ENCODE measurements around the gene KCNAB1.

The KCNAB1 gene

DNA sequence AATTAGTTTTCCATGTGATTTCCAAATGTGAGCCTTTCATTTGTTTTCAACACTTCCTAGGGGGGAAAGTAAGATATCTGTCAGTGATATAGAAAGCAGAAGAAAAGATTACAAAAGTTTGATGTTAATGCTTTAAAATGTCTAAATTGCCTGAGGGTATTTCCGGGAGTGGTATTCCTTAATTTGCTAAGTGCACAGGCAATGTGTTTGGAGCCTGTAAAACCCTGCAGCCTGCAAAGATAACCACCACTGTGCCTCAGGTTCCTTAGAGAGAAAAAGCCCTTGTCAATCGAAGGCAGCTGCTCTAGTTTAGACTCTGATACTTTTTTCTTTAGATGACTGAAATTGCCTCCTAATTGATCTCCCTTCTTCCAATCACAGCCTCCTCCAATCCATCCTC lies 279.7 kb downstream of the KCNAB1 start:
- no peaks in the 10 kb centered on the region for H3K4me1 ChIP-seq (ENCODE audit: control extremely low read depth in 1 of 4, control insufficient read depth in 4 of 4, insufficient read depth in 4 of 4, low read length in 3 of 4)
- POLR2A ChIA-PET = no interaction called here
- H3K27ac ChIP-seq (ENCODE audit: insufficient read depth in 1 of 2, low read depth in 1 of 2, low read length in 2 of 2, poor library complexity in 1 of 2, severe bottlenecking in 2 of 2) = no peak overlapping the region
- 94% methylated on average over 2 of the region's 2 CpGs for WGBS (ENCODE audit: insufficient coverage)
- no peak overlapping the region for H3K4me3 ChIP-seq (ENCODE audit: control insufficient read depth in 1 of 7, extremely low read depth in 1 of 7, insufficient read depth in 4 of 7, low read depth in 2 of 7, low read length in 6 of 7)
- H3K27me3 ChIP-seq (replicated peaks in 2 of 5; ENCODE audit: control insufficient read depth in 4 of 5, insufficient read depth in 5 of 5, low read length in 4 of 5) = no peaks in the 10 kb centered on the region
- no peak for DNase-seq
- no peaks in the 10 kb centered on the region for H3K36me3 ChIP-seq (ENCODE audit: control insufficient read depth in 4 of 4, insufficient read depth in 4 of 4, low read length in 3 of 4)
- CTCF ChIA-PET = interaction anchor here (1.1 kb wide), 1 partner anchor 20 kb away, joined by 4 read pairs; no protein-coding TSS in a partner anchor
- no peaks in the 10 kb centered on the region for H3K9me3 ChIP-seq (ENCODE audit: control extremely low read depth in 1 of 5, control insufficient read depth in 4 of 5, insufficient read depth in 2 of 5, low read depth in 1 of 5, low read length in 4 of 5)

DNA sequence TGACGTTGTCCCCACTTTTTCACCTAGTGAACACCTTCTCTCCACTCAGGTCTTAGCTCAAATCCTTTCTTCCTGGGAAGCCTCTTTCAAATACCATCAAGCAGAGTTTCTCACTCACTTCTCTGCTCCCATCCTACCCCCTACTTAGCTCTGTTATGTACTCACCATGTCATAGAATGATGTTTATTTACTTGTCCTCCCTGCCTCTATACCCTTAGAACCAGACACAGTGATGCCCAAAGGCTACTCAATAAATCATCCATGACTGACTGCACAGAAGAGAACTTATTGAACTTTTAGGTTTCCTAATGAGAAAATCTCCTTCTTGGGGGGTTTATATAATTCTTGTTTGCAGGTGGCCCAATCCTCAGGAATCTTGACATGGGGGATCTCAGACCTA lies 280.4 kb downstream of the KCNAB1 start:
- ChIA-PET POLR2A (no interaction called here), CTCF (interaction anchor here (1.0 to 1.1 kb wide), 2 partner anchors 18 to 20 kb away, joined by 3 to 4 read pairs; no protein-coding TSS in a partner anchor)
- Histone ChIP-seq H3K4me1 (ENCODE audit: control extremely low read depth in 1 of 4, control insufficient read depth in 4 of 4, insufficient read depth in 4 of 4, low read length in 3 of 4) (no peaks in the 10 kb centered on the region), H3K27me3 (replicated peaks in 2 of 5; ENCODE audit: control insufficient read depth in 4 of 5, insufficient read depth in 5 of 5, low read length in 4 of 5) (no peaks in the 10 kb centered on the region), H3K36me3 (ENCODE audit: control insufficient read depth in 4 of 4, insufficient read depth in 4 of 4, low read length in 3 of 4) (no peaks in the 10 kb centered on the region), H3K27ac (ENCODE audit: insufficient read depth in 1 of 2, low read depth in 1 of 2, low read length in 2 of 2, poor library complexity in 1 of 2, severe bottlenecking in 2 of 2) (no peak overlapping the region), H3K4me3 (ENCODE audit: control insufficient read depth in 1 of 7, extremely low read depth in 1 of 7, insufficient read depth in 4 of 7, low read depth in 2 of 7, low read length in 6 of 7) (no peak overlapping the region), H3K9me3 (ENCODE audit: control extremely low read depth in 1 of 5, control insufficient read depth in 4 of 5, insufficient read depth in 2 of 5, low read depth in 1 of 5, low read length in 4 of 5) (no peaks in the 10 kb centered on the region)
- no peak for DNase-seq
- WGBS (ENCODE audit: insufficient coverage) = 93% methylated on average over 1 of the region's 1 CpG

DNA sequence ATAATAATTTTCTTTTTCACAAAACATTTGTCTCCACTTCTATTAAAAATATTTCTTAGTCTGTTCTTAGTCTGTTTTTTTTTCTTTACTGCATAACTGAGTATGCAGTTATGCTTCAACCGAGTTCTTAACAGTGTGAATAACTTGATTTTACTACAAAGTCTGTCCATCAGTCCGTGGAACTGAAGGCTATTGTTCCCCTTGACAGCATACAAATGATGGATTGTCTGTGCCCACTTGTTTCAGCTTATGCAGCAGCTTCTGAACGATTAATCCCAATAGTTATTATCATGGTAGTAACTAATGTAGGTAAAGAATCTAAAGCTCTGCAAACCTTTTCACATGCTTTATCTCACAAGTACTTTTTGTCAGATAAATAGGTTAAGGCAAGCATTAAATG lies 283.8 kb downstream of the KCNAB1 start:
- H3K27ac ChIP-seq (ENCODE audit: insufficient read depth in 1 of 2, low read depth in 1 of 2, low read length in 2 of 2, poor library complexity in 1 of 2, severe bottlenecking in 2 of 2) = no peak overlapping the region
- no peaks in the 10 kb centered on the region for H3K4me1 ChIP-seq (ENCODE audit: control extremely low read depth in 1 of 4, control insufficient read depth in 4 of 4, insufficient read depth in 4 of 4, low read length in 3 of 4)
- H3K4me3 ChIP-seq (ENCODE audit: control insufficient read depth in 1 of 7, extremely low read depth in 1 of 7, insufficient read depth in 4 of 7, low read depth in 2 of 7, low read length in 6 of 7) = no peak overlapping the region
- peaks cover 0 to 2% (median 0%) of the 10 kb centered on the region in 5 experiments for H3K27me3 ChIP-seq (replicated peaks in 2 of 5; ENCODE audit: control insufficient read depth in 4 of 5, insufficient read depth in 5 of 5, low read length in 4 of 5)
- no peaks in the 10 kb centered on the region for H3K9me3 ChIP-seq (ENCODE audit: control extremely low read depth in 1 of 5, control insufficient read depth in 4 of 5, insufficient read depth in 2 of 5, low read depth in 1 of 5, low read length in 4 of 5)
- WGBS (ENCODE audit: insufficient coverage) = 80% methylated on average over 2 of the region's 3 CpGs
- no peak for DNase-seq
- CTCF ChIA-PET = no interaction called here
- POLR2A ChIA-PET = no interaction called here
- H3K36me3 ChIP-seq (ENCODE audit: control insufficient read depth in 4 of 4, insufficient read depth in 4 of 4, low read length in 3 of 4) = no peaks in the 10 kb centered on the region

DNA sequence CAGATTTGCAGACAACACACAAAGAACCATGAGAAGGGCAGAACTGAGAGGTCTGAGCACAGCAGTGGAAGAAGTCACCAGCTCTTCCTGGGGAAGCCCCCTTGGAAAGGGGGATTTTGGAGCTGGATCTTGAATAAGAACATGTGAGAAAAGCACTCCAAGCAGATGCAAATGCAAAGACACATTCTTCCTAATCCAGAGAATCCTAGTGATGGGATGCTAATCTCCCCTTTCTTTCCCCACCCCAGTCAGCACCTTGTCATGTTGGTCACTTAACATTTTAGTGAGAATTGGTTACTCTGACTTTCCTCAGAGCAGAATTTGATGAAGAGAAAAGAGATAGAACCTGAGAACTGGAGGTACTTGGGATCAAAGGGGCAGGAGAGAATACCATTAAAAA lies 286.0 kb downstream of the KCNAB1 start:
- Histone ChIP-seq H3K4me3 (ENCODE audit: control insufficient read depth in 1 of 7, extremely low read depth in 1 of 7, insufficient read depth in 4 of 7, low read depth in 2 of 7, low read length in 6 of 7) (no peak overlapping the region), H3K9me3 (ENCODE audit: control extremely low read depth in 1 of 5, control insufficient read depth in 4 of 5, insufficient read depth in 2 of 5, low read depth in 1 of 5, low read length in 4 of 5) (no peaks in the 10 kb centered on the region), H3K36me3 (ENCODE audit: control insufficient read depth in 4 of 4, insufficient read depth in 4 of 4, low read length in 3 of 4) (no peaks in the 10 kb centered on the region), H3K4me1 (ENCODE audit: control extremely low read depth in 1 of 4, control insufficient read depth in 4 of 4, insufficient read depth in 4 of 4, low read length in 3 of 4) (no peaks in the 10 kb centered on the region), H3K27me3 (replicated peaks in 2 of 5; ENCODE audit: control insufficient read depth in 4 of 5, insufficient read depth in 5 of 5, low read length in 4 of 5) (peaks cover 0 to 2% (median 0%) of the 10 kb centered on the region in 5 experiments), H3K27ac (ENCODE audit: insufficient read depth in 1 of 2, low read depth in 1 of 2, low read length in 2 of 2, poor library complexity in 1 of 2, severe bottlenecking in 2 of 2) (no peak overlapping the region)
- POLR2A ChIA-PET = no interaction called here
- DNase-seq = no peak
- CTCF ChIA-PET = no interaction called here

DNA sequence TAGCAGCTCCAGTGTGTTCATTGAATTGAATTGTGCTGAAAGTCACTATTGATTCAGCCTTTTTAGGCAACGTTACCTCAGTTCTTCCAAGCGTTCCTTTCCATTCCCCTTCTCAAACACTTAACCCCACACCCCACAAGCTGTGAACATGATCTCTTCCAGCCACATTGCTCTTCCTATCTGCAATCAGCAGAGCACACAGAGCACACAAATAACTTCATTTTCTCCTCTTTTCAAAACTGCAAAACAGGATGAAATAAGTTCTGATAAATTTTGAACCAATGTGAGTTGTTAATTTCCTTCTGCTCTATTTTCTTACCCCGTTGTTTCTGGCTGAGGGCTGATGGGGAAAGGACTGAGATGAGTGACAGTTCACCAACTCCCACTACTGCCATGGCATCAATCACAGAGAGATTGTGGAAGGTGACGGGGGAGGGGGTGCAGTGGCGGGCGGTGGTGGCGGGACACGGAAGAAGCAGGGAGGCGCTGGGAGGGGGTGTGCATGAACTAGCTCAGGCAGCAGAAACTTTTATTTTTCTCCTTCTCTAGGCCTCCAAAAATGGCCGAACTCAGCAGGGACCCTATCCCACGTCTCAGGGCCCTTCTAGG lies 287.3 kb downstream of the KCNAB1 start:
- ChIA-PET POLR2A (no interaction called here), CTCF (interaction anchor here (1.5 kb wide), 1 partner anchor 25 kb away, joined by 4 read pairs; no protein-coding TSS in a partner anchor)
- Histone ChIP-seq H3K4me1 (ENCODE audit: control extremely low read depth in 1 of 4, control insufficient read depth in 4 of 4, insufficient read depth in 4 of 4, low read length in 3 of 4) (no peaks in the 10 kb centered on the region), H3K27me3 (replicated peaks in 2 of 5; ENCODE audit: control insufficient read depth in 4 of 5, insufficient read depth in 5 of 5, low read length in 4 of 5) (peaks cover 0 to 2% (median 0%) of the 10 kb centered on the region in 5 experiments), H3K9me3 (ENCODE audit: control extremely low read depth in 1 of 5, control insufficient read depth in 4 of 5, insufficient read depth in 2 of 5, low read depth in 1 of 5, low read length in 4 of 5) (no peaks in the 10 kb centered on the region), H3K36me3 (ENCODE audit: control insufficient read depth in 4 of 4, insufficient read depth in 4 of 4, low read length in 3 of 4) (no peaks in the 10 kb centered on the region), H3K27ac (ENCODE audit: insufficient read depth in 1 of 2, low read depth in 1 of 2, low read length in 2 of 2, poor library complexity in 1 of 2, severe bottlenecking in 2 of 2) (no peak overlapping the region), H3K4me3 (ENCODE audit: control insufficient read depth in 1 of 7, extremely low read depth in 1 of 7, insufficient read depth in 4 of 7, low read depth in 2 of 7, low read length in 6 of 7) (no peak overlapping the region)
- 94% methylated on average over 4 of the region's 11 CpGs for WGBS (ENCODE audit: insufficient coverage)
- DNase-seq = no peak

DNA sequence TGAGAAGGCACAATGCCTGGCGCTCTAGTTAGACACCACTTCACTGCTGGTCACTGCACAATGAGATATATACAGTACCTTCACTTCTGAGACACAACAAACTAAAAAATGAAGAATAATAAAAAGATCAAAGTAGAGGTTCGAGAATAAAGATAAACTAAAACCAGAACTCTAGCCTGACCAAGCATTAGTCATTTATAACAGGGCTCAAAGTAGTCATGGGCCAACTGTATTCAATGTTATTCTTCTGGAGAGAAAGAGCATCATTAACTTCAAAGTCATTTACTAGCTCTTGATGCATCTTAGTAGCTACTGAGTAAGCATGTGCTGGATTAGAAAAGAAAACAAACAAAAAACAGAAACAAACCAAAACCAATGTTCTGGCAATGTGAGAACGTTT lies 289.3 kb downstream of the KCNAB1 start:
- POLR2A ChIA-PET = no interaction called here
- CTCF ChIA-PET = no interaction called here
- no CpG with 5 or more reads among the region's 3 CpGs for WGBS (ENCODE audit: insufficient coverage)

DNA sequence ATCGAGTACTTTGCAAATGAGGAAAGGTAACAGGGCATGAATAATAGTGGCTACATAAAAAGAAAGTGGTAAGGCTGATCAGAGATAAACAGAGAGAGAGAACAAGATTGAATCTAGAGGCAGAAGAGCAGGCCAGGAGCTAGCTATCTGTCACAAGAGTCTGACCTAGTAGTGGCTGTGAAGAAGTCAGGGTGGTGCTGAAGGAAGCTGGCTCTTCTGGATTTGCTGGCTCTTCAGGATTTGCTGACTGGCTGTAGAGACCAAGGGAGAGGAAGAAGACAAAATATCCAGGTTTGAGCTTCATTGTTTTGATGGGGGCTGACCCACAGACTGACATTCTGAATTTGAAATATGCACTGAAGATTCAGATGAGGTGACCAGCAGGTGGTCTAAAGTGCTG lies 292.2 kb downstream of the KCNAB1 start:
- ChIA-PET POLR2A (no interaction called here), CTCF (no interaction called here)
- H3K27me3 ChIP-seq (replicated peaks in 2 of 5; ENCODE audit: control insufficient read depth in 4 of 5, insufficient read depth in 5 of 5, low read length in 4 of 5) = no peaks in the 10 kb centered on the region
- no peak overlapping the region for H3K27ac ChIP-seq (ENCODE audit: insufficient read depth in 1 of 2, low read depth in 1 of 2, low read length in 2 of 2, poor library complexity in 1 of 2, severe bottlenecking in 2 of 2)
- no peak for DNase-seq
- H3K36me3 ChIP-seq (ENCODE audit: control insufficient read depth in 4 of 4, insufficient read depth in 4 of 4, low read length in 3 of 4) = no peaks in the 10 kb centered on the region
- 70% methylated on average over 1 of the region's 1 CpG for WGBS (ENCODE audit: insufficient coverage)
- no peak overlapping the region for H3K4me3 ChIP-seq (ENCODE audit: control insufficient read depth in 1 of 7, extremely low read depth in 1 of 7, insufficient read depth in 4 of 7, low read depth in 2 of 7, low read length in 6 of 7)
- no peaks in the 10 kb centered on the region for H3K4me1 ChIP-seq (ENCODE audit: control extremely low read depth in 1 of 4, control insufficient read depth in 4 of 4, insufficient read depth in 4 of 4, low read length in 3 of 4)
- no peaks in the 10 kb centered on the region for H3K9me3 ChIP-seq (ENCODE audit: control extremely low read depth in 1 of 5, control insufficient read depth in 4 of 5, insufficient read depth in 2 of 5, low read depth in 1 of 5, low read length in 4 of 5)

More for the DNA sequence above, 289.3 kb downstream of the KCNAB1 start:
- DNase-seq = no peak
- Histone ChIP-seq H3K27ac (ENCODE audit: insufficient read depth in 1 of 2, low read depth in 1 of 2, low read length in 2 of 2, poor library complexity in 1 of 2, severe bottlenecking in 2 of 2) (no peak overlapping the region), H3K9me3 (ENCODE audit: control extremely low read depth in 1 of 5, control insufficient read depth in 4 of 5, insufficient read depth in 2 of 5, low read depth in 1 of 5, low read length in 4 of 5) (no peaks in the 10 kb centered on the region), H3K27me3 (replicated peaks in 2 of 5; ENCODE audit: control insufficient read depth in 4 of 5, insufficient read depth in 5 of 5, low read length in 4 of 5) (peaks cover 0 to 2% (median 0%) of the 10 kb centered on the region in 5 experiments), H3K4me1 (ENCODE audit: control extremely low read depth in 1 of 4, control insufficient read depth in 4 of 4, insufficient read depth in 4 of 4, low read length in 3 of 4) (no peaks in the 10 kb centered on the region), H3K4me3 (ENCODE audit: control insufficient read depth in 1 of 7, extremely low read depth in 1 of 7, insufficient read depth in 4 of 7, low read depth in 2 of 7, low read length in 6 of 7) (no peak overlapping the region), H3K36me3 (ENCODE audit: control insufficient read depth in 4 of 4, insufficient read depth in 4 of 4, low read length in 3 of 4) (no peaks in the 10 kb centered on the region)
